ENCODE measurements around the gene COL12A1. TPM values are rescaled to one million over a fixed set of nuclear protein-coding genes. Genes with fewer than 3 reads are reported as not detected.

Gene COL12A1
- total RNA-seq, 1 experiment from 2014 or later, result 1.9 TPM

GRCh38 chr6:75222261-75222660 lies 16.4 kb upstream of the COL12A1 start:
- no peaks in the 10 kb centered on the region for H3K27me3 ChIP-seq (ENCODE audit: control insufficient read depth, insufficient read depth, low read length)
- no peaks in the 10 kb centered on the region for H3K36me3 ChIP-seq (replicated peaks; ENCODE audit: control insufficient read depth, insufficient read depth, low read length)
- H3K4me3 ChIP-seq (ENCODE audit: insufficient read depth, low read depth, low read length), result no peak overlapping the region
- DNase-seq, result no peak

GRCh38 chr6:75221116-75221515 lies 15.3 kb upstream of the COL12A1 start:
- no peak overlapping the region for H3K4me3 ChIP-seq (ENCODE audit: insufficient read depth, low read depth, low read length)
- no peak for DNase-seq

GRCh38 chr6:75220357-75220756 lies 14.5 kb upstream of the COL12A1 start:
- Histone ChIP-seq H3K4me3 (ENCODE audit: insufficient read depth, low read depth, low read length) (no peak overlapping the region), H3K27me3 (ENCODE audit: control insufficient read depth, insufficient read depth, low read length) (no peaks in the 10 kb centered on the region), H3K36me3 (replicated peaks; ENCODE audit: control insufficient read depth, insufficient read depth, low read length) (no peaks in the 10 kb centered on the region)
- no peak for DNase-seq

More at GRCh38 chr6:75221116-75221515, 15.3 kb upstream of the COL12A1 start:
- H3K36me3 ChIP-seq (replicated peaks; ENCODE audit: control insufficient read depth, insufficient read depth, low read length), result no peaks in the 10 kb centered on the region
- no peaks in the 10 kb centered on the region for H3K27me3 ChIP-seq (ENCODE audit: control insufficient read depth, insufficient read depth, low read length)

- no peak overlapping the region for H3K4me3 ChIP-seq (ENCODE audit: insufficient read depth, low read depth, low read length)
- H3K36me3 ChIP-seq (replicated peaks; ENCODE audit: control insufficient read depth, insufficient read depth, low read length), result no peaks in the 10 kb centered on the region
- no peaks in the 10 kb centered on the region for H3K27me3 ChIP-seq (ENCODE audit: control insufficient read depth, insufficient read depth, low read length)
- DNase-seq, result no peak
Measured at GRCh38 chr6:75219263-75219662, 13.4 kb upstream of the COL12A1 start.

GRCh38 chr6:75217193-75217592 lies 11.3 kb upstream of the COL12A1 start:
- Histone ChIP-seq H3K27me3 (ENCODE audit: control insufficient read depth, insufficient read depth, low read length) (no peaks in the 10 kb centered on the region), H3K36me3 (replicated peaks; ENCODE audit: control insufficient read depth, insufficient read depth, low read length) (no peaks in the 10 kb centered on the region), H3K4me3 (ENCODE audit: insufficient read depth, low read depth, low read length) (no peak overlapping the region)
- no peak for DNase-seq

- no peak overlapping the region for H3K4me3 ChIP-seq (ENCODE audit: insufficient read depth, low read depth, low read length)
- no peaks in the 10 kb centered on the region for H3K36me3 ChIP-seq (replicated peaks; ENCODE audit: control insufficient read depth, insufficient read depth, low read length)
- DNase-seq, result no peak
- H3K27me3 ChIP-seq (ENCODE audit: control insufficient read depth, insufficient read depth, low read length), result no peaks in the 10 kb centered on the region
Measured at GRCh38 chr6:75215291-75215690, 9.4 kb upstream of the COL12A1 start.

- H3K4me3 ChIP-seq (ENCODE audit: insufficient read depth, low read depth, low read length), result no peak overlapping the region
- peaks cover 1% of the 10 kb centered on the region for H3K27me3 ChIP-seq (ENCODE audit: control insufficient read depth, insufficient read depth, low read length)
- H3K36me3 ChIP-seq (replicated peaks; ENCODE audit: control insufficient read depth, insufficient read depth, low read length), result no peaks in the 10 kb centered on the region
- no peak for DNase-seq
Measured at GRCh38 chr6:75213732-75214131, 7.9 kb upstream of the COL12A1 start.

- H3K4me3 ChIP-seq (ENCODE audit: insufficient read depth, low read depth, low read length), result no peak overlapping the region
- H3K36me3 ChIP-seq (replicated peaks; ENCODE audit: control insufficient read depth, insufficient read depth, low read length), result no peaks in the 10 kb centered on the region
- H3K27me3 ChIP-seq (ENCODE audit: control insufficient read depth, insufficient read depth, low read length), result peaks cover 8% of the 10 kb centered on the region
- DNase-seq, result no peak
Measured at GRCh38 chr6:75213112-75213511, 7.3 kb upstream of the COL12A1 start.

- no peaks in the 10 kb centered on the region for H3K36me3 ChIP-seq (replicated peaks; ENCODE audit: control insufficient read depth, insufficient read depth, low read length)
- H3K4me3 ChIP-seq (ENCODE audit: insufficient read depth, low read depth, low read length), result no peak overlapping the region
- H3K27me3 ChIP-seq (ENCODE audit: control insufficient read depth, insufficient read depth, low read length), result peaks cover 18% of the 10 kb centered on the region
- no peak for DNase-seq
Measured at GRCh38 chr6:75211920-75212590, 6.2 kb upstream of the COL12A1 start.

- Histone ChIP-seq H3K36me3 (replicated peaks; ENCODE audit: control insufficient read depth, insufficient read depth, low read length) (no peaks in the 10 kb centered on the region), H3K4me3 (ENCODE audit: insufficient read depth, low read depth, low read length) (no peak overlapping the region), H3K27me3 (ENCODE audit: control insufficient read depth, insufficient read depth, low read length) (peaks cover 28% of the 10 kb centered on the region)
- peak; percentile 24 for DNase-seq
Measured at GRCh38 chr6:75210885-75211739, 5.3 kb upstream of the COL12A1 start.

- H3K36me3 ChIP-seq (replicated peaks; ENCODE audit: control insufficient read depth, insufficient read depth, low read length), result no peaks in the 10 kb centered on the region
- DNase-seq, result no peak
- H3K4me3 ChIP-seq (ENCODE audit: insufficient read depth, low read depth, low read length), result no peak overlapping the region
- peaks cover 46% of the 10 kb centered on the region for H3K27me3 ChIP-seq (ENCODE audit: control insufficient read depth, insufficient read depth, low read length)
Measured at GRCh38 chr6:75209184-75209723, 3.4 kb upstream of the COL12A1 start.

GRCh38 chr6:75208298-75209183 lies 2.7 kb upstream of the COL12A1 start:
- peak; percentile 64 for DNase-seq
- peak overlapping the region; percentile 61 for H3K4me3 ChIP-seq (ENCODE audit: insufficient read depth, low read depth, low read length)
- no peaks in the 10 kb centered on the region for H3K36me3 ChIP-seq (replicated peaks; ENCODE audit: control insufficient read depth, insufficient read depth, low read length)
- peaks cover 53% of the 10 kb centered on the region for H3K27me3 ChIP-seq (ENCODE audit: control insufficient read depth, insufficient read depth, low read length)

GRCh38 chr6:75206576-75207342 lies 906 bp upstream of the COL12A1 start:
- DNase-seq, result peak; percentile 42
- H3K27me3 ChIP-seq (ENCODE audit: control insufficient read depth, insufficient read depth, low read length), result peaks cover 71% of the 10 kb centered on the region
- H3K4me3 ChIP-seq (ENCODE audit: insufficient read depth, low read depth, low read length), result peak overlapping the region; percentile 61
- H3K36me3 ChIP-seq (replicated peaks; ENCODE audit: control insufficient read depth, insufficient read depth, low read length), result no peaks in the 10 kb centered on the region
